ENCODE measurements around the gene ADGRL3. TPM values are rescaled to one million over a fixed set of nuclear protein-coding genes. Genes with fewer than 3 reads are reported as not detected.

The ADGRL3 gene
- total and polyA plus RNA-seq, 2 donors (not counting 1 experiment from before 2014, with no cell fraction given) = under 0.01 to 0.05 TPM

- no peaks in the 10 kb centered on the region for H3K36me3 ChIP-seq (ENCODE audit: control insufficient read depth, insufficient read depth, low read length)
- no peaks in the 10 kb centered on the region for H4K20me1 ChIP-seq (ENCODE audit: control insufficient read depth, extremely low read depth, insufficient read depth, low read length)
- H3K9ac ChIP-seq (ENCODE audit: insufficient read depth, low read length) = no peak overlapping the region
- no peak overlapping the region for H3K4me3 ChIP-seq (replicated peaks in 1 of 4; ENCODE audit: control extremely low read depth in 1 of 4, insufficient read depth in 1 of 4, low read depth in 3 of 4, low read length in 4 of 4)
- H3K27ac ChIP-seq (ENCODE audit: insufficient read depth, low read length) = no peak overlapping the region
- DNase-seq (ENCODE audit: low read depth in 2 of 2) = no peak
- H2AFZ ChIP-seq (ENCODE audit: low read length) = no peak overlapping the region
- H3K9me3 ChIP-seq (ENCODE audit: control insufficient read depth, insufficient read depth, low read depth, low read length) = no peaks in the 10 kb centered on the region
- TF ChIP-seq, protein P1, sequence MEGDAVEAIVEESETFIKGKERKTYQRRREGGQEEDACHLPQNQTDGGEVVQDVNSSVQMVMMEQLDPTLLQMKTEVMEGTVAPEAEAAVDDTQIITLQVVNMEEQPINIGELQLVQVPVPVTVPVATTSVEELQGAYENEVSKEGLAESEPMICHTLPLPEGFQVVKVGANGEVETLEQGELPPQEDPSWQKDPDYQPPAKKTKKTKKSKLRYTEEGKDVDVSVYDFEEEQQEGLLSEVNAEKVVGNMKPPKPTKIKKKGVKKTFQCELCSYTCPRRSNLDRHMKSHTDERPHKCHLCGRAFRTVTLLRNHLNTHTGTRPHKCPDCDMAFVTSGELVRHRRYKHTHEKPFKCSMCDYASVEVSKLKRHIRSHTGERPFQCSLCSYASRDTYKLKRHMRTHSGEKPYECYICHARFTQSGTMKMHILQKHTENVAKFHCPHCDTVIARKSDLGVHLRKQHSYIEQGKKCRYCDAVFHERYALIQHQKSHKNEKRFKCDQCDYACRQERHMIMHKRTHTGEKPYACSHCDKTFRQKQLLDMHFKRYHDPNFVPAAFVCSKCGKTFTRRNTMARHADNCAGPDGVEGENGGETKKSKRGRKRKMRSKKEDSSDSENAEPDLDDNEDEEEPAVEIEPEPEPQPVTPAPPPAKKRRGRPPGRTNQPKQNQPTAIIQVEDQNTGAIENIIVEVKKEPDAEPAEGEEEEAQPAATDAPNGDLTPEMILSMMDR (conservative IDR thresholded peaks at IDR 0.05 in 1 of 2, IDR thresholded peaks at IDR 0.05 in 1 of 2; ENCODE audit: low read depth in 1 of 2, low read length in 2 of 2) = no peak
- no peak for TF ChIP-seq EZH2 (IDR thresholded peaks at IDR 0.05; ENCODE audit: low read length, missing control alignments)
- no peaks in the 10 kb centered on the region for H3K79me2 ChIP-seq (ENCODE audit: control insufficient read depth, insufficient read depth, low read length)
- H3K4me1 ChIP-seq (ENCODE audit: control insufficient read depth, extremely low read depth, insufficient read depth, low read length) = no peaks in the 10 kb centered on the region
- H3K27me3 ChIP-seq (ENCODE audit: control insufficient read depth, insufficient read depth, low read length) = no peaks in the 10 kb centered on the region
- no peak overlapping the region for H3K4me2 ChIP-seq (ENCODE audit: extremely low read depth, insufficient read depth, low read length)
These were observed 539.8 kb downstream of the ADGRL3 start for GRCh38 chr4:61739887-61740286.

GRCh38 chr4:61740886-61741285, 540.8 kb downstream of the ADGRL3 start:
- Histone ChIP-seq H4K20me1 (ENCODE audit: control insufficient read depth, extremely low read depth, insufficient read depth, low read length) (no peaks in the 10 kb centered on the region), H3K9me3 (ENCODE audit: control insufficient read depth, insufficient read depth, low read depth, low read length) (no peaks in the 10 kb centered on the region), H3K36me3 (ENCODE audit: control insufficient read depth, insufficient read depth, low read length) (no peaks in the 10 kb centered on the region), H3K27ac (ENCODE audit: insufficient read depth, low read length) (no peak overlapping the region), H3K4me2 (ENCODE audit: extremely low read depth, insufficient read depth, low read length) (no peak overlapping the region), H2AFZ (ENCODE audit: low read length) (no peak overlapping the region), H3K4me3 (replicated peaks in 1 of 4; ENCODE audit: control extremely low read depth in 1 of 4, insufficient read depth in 1 of 4, low read depth in 3 of 4, low read length in 4 of 4) (no peak overlapping the region), H3K4me1 (ENCODE audit: control insufficient read depth, extremely low read depth, insufficient read depth, low read length) (no peaks in the 10 kb centered on the region), H3K79me2 (ENCODE audit: control insufficient read depth, insufficient read depth, low read length) (no peaks in the 10 kb centered on the region), H3K9ac (ENCODE audit: insufficient read depth, low read length) (no peak overlapping the region), H3K27me3 (ENCODE audit: control insufficient read depth, insufficient read depth, low read length) (no peaks in the 10 kb centered on the region)
- no peak for TF ChIP-seq EZH2 (IDR thresholded peaks at IDR 0.05; ENCODE audit: low read length, missing control alignments)
- TF ChIP-seq, protein P1 (conservative IDR thresholded peaks at IDR 0.05 in 1 of 2, IDR thresholded peaks at IDR 0.05 in 1 of 2; ENCODE audit: low read depth in 1 of 2, low read length in 2 of 2) = no peak
- no peak for DNase-seq (ENCODE audit: low read depth in 2 of 2)

- no peak overlapping the region for H2AFZ ChIP-seq (ENCODE audit: low read length)
- TF ChIP-seq EZH2 (IDR thresholded peaks at IDR 0.05; ENCODE audit: low read length, missing control alignments) = no peak
- TF ChIP-seq, protein P1 (conservative IDR thresholded peaks at IDR 0.05 in 1 of 2, IDR thresholded peaks at IDR 0.05 in 1 of 2; ENCODE audit: low read depth in 1 of 2, low read length in 2 of 2) = peak in 1 of 2 donors; percentile 61
These were observed 541.4 kb downstream of the ADGRL3 start for GRCh38 chr4:61741327-61742096.

More at GRCh38 chr4:61741327-61742096, 541.4 kb downstream of the ADGRL3 start:
- H4K20me1 ChIP-seq (ENCODE audit: control insufficient read depth, extremely low read depth, insufficient read depth, low read length) = no peaks in the 10 kb centered on the region
- no peaks in the 10 kb centered on the region for H3K36me3 ChIP-seq (ENCODE audit: control insufficient read depth, insufficient read depth, low read length)
- DNase-seq (ENCODE audit: low read depth in 2 of 2) = peak; percentile 7 to 77
- no peak overlapping the region for H3K27ac ChIP-seq (ENCODE audit: insufficient read depth, low read length)
- no peak overlapping the region for H3K4me2 ChIP-seq (ENCODE audit: extremely low read depth, insufficient read depth, low read length)
- no peak overlapping the region for H3K9ac ChIP-seq (ENCODE audit: insufficient read depth, low read length)
- H3K27me3 ChIP-seq (ENCODE audit: control insufficient read depth, insufficient read depth, low read length) = no peaks in the 10 kb centered on the region
- no peaks in the 10 kb centered on the region for H3K9me3 ChIP-seq (ENCODE audit: control insufficient read depth, insufficient read depth, low read depth, low read length)
- no peaks in the 10 kb centered on the region for H3K4me1 ChIP-seq (ENCODE audit: control insufficient read depth, extremely low read depth, insufficient read depth, low read length)
- H3K79me2 ChIP-seq (ENCODE audit: control insufficient read depth, insufficient read depth, low read length) = no peaks in the 10 kb centered on the region
- no peak overlapping the region for H3K4me3 ChIP-seq (replicated peaks in 1 of 4; ENCODE audit: control extremely low read depth in 1 of 4, insufficient read depth in 1 of 4, low read depth in 3 of 4, low read length in 4 of 4)
